GM19035 (cell line): ENCODE data around the gene FANCC.

Experiments used
- ATAC-seq: cut with Tn5 transposase; IDR thresholded peaks from one replicate; pipeline ENCODE4 v1.9.1; 2021; ENCODE audit not compliant: unreplicated experiment

The FANCC gene

GRCh38 chr9:95076696-95077052 lies 240.8 kb downstream of the FANCC start:
- ATAC-seq, result no peak

- ATAC-seq, result no peak
Measured at GRCh38 chr9:95075700-95076099, 241.8 kb downstream of the FANCC start.

- no peak for ATAC-seq
Measured at GRCh38 chr9:95074632-95075031, 242.9 kb downstream of the FANCC start.

GRCh38 chr9:95073918-95074317 lies 243.6 kb downstream of the FANCC start:
- ATAC-seq, result no peak

GRCh38 chr9:95073042-95073607 lies 244.4 kb downstream of the FANCC start:
- no peak for ATAC-seq

GRCh38 chr9:95071925-95072324 lies 245.6 kb downstream of the FANCC start:
- no peak for ATAC-seq

GRCh38 chr9:95071450-95071849 lies 246.1 kb downstream of the FANCC start:
- no peak for ATAC-seq

GRCh38 chr9:95070549-95071021 lies 246.9 kb downstream of the FANCC start:
- no peak for ATAC-seq

GRCh38 chr9:95067897-95068296 lies 249.6 kb downstream of the FANCC start:
- no peak for ATAC-seq

- ATAC-seq, result no peak
Measured at GRCh38 chr9:95067057-95067456, 250.5 kb downstream of the FANCC start.

- no peak for ATAC-seq
Measured at GRCh38 chr9:95065224-95065623, 252.3 kb downstream of the FANCC start.

GRCh38 chr9:95063300-95063699 lies 254.2 kb downstream of the FANCC start:
- ATAC-seq, result no peak

- no peak for ATAC-seq
Measured at GRCh38 chr9:95062596-95063065, 254.9 kb downstream of the FANCC start.

GRCh38 chr9:95061916-95062595 lies 255.5 kb downstream of the FANCC start:
- ATAC-seq, result no peak

- ATAC-seq, result no peak
Measured at GRCh38 chr9:95060916-95061315, 256.6 kb downstream of the FANCC start.

GRCh38 chr9:95060234-95060633 lies 257.3 kb downstream of the FANCC start:
- no peak for ATAC-seq

GRCh38 chr9:95058795-95059386 lies 258.6 kb downstream of the FANCC start:
- ATAC-seq, result no peak

- no peak for ATAC-seq
Measured at GRCh38 chr9:95058121-95058785, 259.3 kb downstream of the FANCC start.

GRCh38 chr9:95057101-95057500 lies 260.4 kb downstream of the FANCC start:
- no peak for ATAC-seq

GRCh38 chr9:95055851-95056551 lies 261.5 kb downstream of the FANCC start:
- ATAC-seq, result no peak

- no peak for ATAC-seq
Measured at GRCh38 chr9:95055334-95055850, 262.1 kb downstream of the FANCC start.
